ENCODE data around the gene NTNG1.

NTNG1 gene

DNA sequence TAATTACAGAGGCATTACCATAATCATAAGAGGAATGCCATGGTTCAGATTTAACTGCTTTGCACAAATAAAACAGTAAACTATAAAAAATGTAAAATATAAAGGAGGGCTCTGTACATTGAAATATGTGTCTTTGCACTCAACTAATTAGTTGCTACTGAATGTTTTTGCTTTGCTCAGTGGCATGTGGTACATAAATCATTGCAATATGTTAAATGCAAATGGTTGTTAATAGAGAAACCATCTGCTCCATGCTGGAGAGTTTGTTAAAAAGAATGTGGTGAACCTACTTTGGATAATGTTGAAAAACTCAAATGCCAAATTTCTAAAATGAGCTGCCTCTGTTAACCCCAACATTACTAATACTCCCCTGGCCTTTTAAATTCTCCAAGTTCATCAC, 201.5 kb downstream of the NTNG1 start:
- H3K36me3 ChIP-seq (replicated peaks; ENCODE audit: insufficient read depth, low read length) = no peaks in the 10 kb centered on the region
- no peaks in the 10 kb centered on the region for H4K20me1 ChIP-seq (ENCODE audit: insufficient read depth, low read length)
- DNase-seq = no peak
- no peak overlapping the region for H3K4me2 ChIP-seq (ENCODE audit: low read depth, low read length)
- H3K9me3 ChIP-seq (replicated peaks; ENCODE audit: insufficient read depth, low read length) = no peaks in the 10 kb centered on the region
- no peaks in the 10 kb centered on the region for H3F3A ChIP-seq (ENCODE audit: insufficient read depth, low read length)
- no peaks in the 10 kb centered on the region for H3K79me2 ChIP-seq (ENCODE audit: low read length)
- no peaks in the 10 kb centered on the region for H3K4me1 ChIP-seq (ENCODE audit: low read length)
- H2AFZ ChIP-seq (ENCODE audit: low read length) = no peak overlapping the region
- no peak overlapping the region for H3K9ac ChIP-seq (ENCODE audit: low read length)
- H3K27me3 ChIP-seq (replicated peaks; ENCODE audit: insufficient read depth, low read length) = no peaks in the 10 kb centered on the region
- no peak overlapping the region for H3K27ac ChIP-seq (ENCODE audit: low read length)
- H3K4me3 ChIP-seq (ENCODE audit: low read length) = no peak overlapping the region
- TF ChIP-seq EZH2phosphoT487 (IDR thresholded peaks at IDR 0.05; ENCODE audit: low read length) = no peak
- H3K9me2 ChIP-seq (replicated peaks; ENCODE audit: insufficient read depth, low read length) = no peaks in the 10 kb centered on the region

DNA sequence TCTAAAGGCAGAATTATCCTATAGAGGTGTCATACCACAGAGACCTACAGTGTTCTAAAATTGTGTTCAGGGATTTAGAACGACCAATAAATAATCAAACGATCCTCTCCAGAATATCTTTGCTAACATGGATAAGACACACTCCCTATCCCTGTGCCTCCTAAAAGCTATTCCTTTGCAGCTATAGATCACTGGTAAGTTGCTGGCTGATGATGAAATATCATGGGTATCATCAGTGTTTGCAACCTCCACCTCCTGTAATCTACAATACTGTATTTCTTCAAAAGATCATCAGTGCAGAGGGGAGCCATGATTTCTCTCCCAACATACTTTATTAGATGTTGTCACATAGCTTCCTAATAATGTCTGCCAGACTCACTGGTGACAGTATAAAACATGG, 201.9 kb downstream of the NTNG1 start:
- no peak for DNase-seq
- H4K20me1 ChIP-seq (ENCODE audit: insufficient read depth, low read length) = no peaks in the 10 kb centered on the region
- no peak overlapping the region for H3K27ac ChIP-seq (ENCODE audit: low read length)
- no peak overlapping the region for H3K9ac ChIP-seq (ENCODE audit: low read length)
- H3K9me3 ChIP-seq (replicated peaks; ENCODE audit: insufficient read depth, low read length) = no peaks in the 10 kb centered on the region
- no peak overlapping the region for H3K4me3 ChIP-seq (ENCODE audit: low read length)
- H2AFZ ChIP-seq (ENCODE audit: low read length) = no peak overlapping the region
- TF ChIP-seq EZH2 (optimal IDR thresholded peaks at IDR 0.05; ENCODE audit: low read depth, low read length) (no peak), EZH2phosphoT487 (IDR thresholded peaks at IDR 0.05; ENCODE audit: low read length) (no peak)
- TF ChIP-seq, protein P1, sequence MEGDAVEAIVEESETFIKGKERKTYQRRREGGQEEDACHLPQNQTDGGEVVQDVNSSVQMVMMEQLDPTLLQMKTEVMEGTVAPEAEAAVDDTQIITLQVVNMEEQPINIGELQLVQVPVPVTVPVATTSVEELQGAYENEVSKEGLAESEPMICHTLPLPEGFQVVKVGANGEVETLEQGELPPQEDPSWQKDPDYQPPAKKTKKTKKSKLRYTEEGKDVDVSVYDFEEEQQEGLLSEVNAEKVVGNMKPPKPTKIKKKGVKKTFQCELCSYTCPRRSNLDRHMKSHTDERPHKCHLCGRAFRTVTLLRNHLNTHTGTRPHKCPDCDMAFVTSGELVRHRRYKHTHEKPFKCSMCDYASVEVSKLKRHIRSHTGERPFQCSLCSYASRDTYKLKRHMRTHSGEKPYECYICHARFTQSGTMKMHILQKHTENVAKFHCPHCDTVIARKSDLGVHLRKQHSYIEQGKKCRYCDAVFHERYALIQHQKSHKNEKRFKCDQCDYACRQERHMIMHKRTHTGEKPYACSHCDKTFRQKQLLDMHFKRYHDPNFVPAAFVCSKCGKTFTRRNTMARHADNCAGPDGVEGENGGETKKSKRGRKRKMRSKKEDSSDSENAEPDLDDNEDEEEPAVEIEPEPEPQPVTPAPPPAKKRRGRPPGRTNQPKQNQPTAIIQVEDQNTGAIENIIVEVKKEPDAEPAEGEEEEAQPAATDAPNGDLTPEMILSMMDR (IDR thresholded peaks at IDR 0.05; ENCODE audit: low read length) = no peak
- no peaks in the 10 kb centered on the region for H3F3A ChIP-seq (ENCODE audit: insufficient read depth, low read length)
- no peak overlapping the region for H3K4me2 ChIP-seq (ENCODE audit: low read depth, low read length)
- no peaks in the 10 kb centered on the region for H3K4me1 ChIP-seq (ENCODE audit: low read length)
- H3K36me3 ChIP-seq (replicated peaks; ENCODE audit: insufficient read depth, low read length) = no peaks in the 10 kb centered on the region
- no peaks in the 10 kb centered on the region for H3K9me2 ChIP-seq (replicated peaks; ENCODE audit: insufficient read depth, low read length)
- no peaks in the 10 kb centered on the region for H3K27me3 ChIP-seq (replicated peaks; ENCODE audit: insufficient read depth, low read length)
- H3K79me2 ChIP-seq (ENCODE audit: low read length) = no peaks in the 10 kb centered on the region

DNA sequence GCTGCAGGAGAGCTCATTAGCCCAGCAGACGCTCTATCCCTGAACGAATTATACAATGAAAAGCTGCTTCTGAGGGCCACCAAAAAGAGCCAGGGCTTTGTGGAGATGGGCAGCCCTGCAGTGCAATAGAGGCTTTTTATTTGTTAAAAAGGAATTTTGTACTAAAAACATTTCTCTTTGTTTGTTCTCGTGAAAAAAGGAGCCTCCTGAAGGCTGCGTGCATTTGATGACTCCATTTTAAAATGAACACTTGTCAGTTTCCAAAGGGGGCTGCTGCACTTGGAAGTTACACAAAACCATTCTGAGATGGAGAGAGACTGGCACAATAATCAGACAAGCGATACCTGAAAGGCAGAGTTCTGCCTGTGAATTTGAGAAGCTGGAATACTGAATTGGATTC, 202.8 kb downstream of the NTNG1 start:
- H3K4me1 ChIP-seq (ENCODE audit: low read length) = no peaks in the 10 kb centered on the region
- no peaks in the 10 kb centered on the region for H3K9me2 ChIP-seq (replicated peaks; ENCODE audit: insufficient read depth, low read length)
- TF ChIP-seq, protein P1 (IDR thresholded peaks at IDR 0.05; ENCODE audit: low read length) = no peak
- TF ChIP-seq EZH2phosphoT487 (IDR thresholded peaks at IDR 0.05; ENCODE audit: low read length) (no peak), EZH2 (optimal IDR thresholded peaks at IDR 0.05; ENCODE audit: low read depth, low read length) (no peak)
- H4K20me1 ChIP-seq (ENCODE audit: insufficient read depth, low read length) = no peaks in the 10 kb centered on the region
- H2AFZ ChIP-seq (ENCODE audit: low read length) = no peak overlapping the region
- no peaks in the 10 kb centered on the region for H3K36me3 ChIP-seq (replicated peaks; ENCODE audit: insufficient read depth, low read length)
- H3K9me3 ChIP-seq (replicated peaks; ENCODE audit: insufficient read depth, low read length) = no peaks in the 10 kb centered on the region
- H3K9ac ChIP-seq (ENCODE audit: low read length) = no peak overlapping the region
- no peaks in the 10 kb centered on the region for H3F3A ChIP-seq (ENCODE audit: insufficient read depth, low read length)
- H3K4me2 ChIP-seq (ENCODE audit: low read depth, low read length) = no peak overlapping the region
- no peak overlapping the region for H3K27ac ChIP-seq (ENCODE audit: low read length)
- H3K4me3 ChIP-seq (ENCODE audit: low read length) = no peak overlapping the region
- H3K27me3 ChIP-seq (replicated peaks; ENCODE audit: insufficient read depth, low read length) = no peaks in the 10 kb centered on the region
- no peaks in the 10 kb centered on the region for H3K79me2 ChIP-seq (ENCODE audit: low read length)
- DNase-seq = no peak

DNA sequence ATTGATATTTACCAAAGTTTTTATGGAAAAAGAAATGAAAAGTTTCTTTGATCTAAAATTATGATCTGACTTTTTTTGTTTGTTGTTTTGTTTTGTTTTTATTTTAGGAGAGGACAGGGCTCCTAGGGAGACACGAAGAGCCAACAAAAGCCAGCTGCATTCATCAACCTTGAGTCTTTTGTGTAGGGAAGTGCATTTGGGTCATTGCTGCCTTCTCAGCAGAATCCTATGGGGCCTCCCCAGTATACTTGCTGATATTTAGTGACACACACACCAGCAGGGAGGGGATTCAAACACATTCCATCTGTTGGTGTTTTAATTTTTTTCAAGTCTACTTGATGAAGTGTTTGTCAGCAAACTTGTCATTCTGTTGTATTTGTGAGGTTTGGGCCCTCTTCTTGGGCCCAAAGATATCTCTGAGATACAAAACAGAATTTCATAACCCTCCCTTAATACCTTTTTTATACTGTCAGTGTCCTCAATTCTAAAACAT, 203.5 kb downstream of the NTNG1 start:
- no peak overlapping the region for H2AFZ ChIP-seq (ENCODE audit: low read length)
- no peaks in the 10 kb centered on the region for H3K4me1 ChIP-seq (ENCODE audit: low read length)
- no peak overlapping the region for H3K27ac ChIP-seq (ENCODE audit: low read length)
- DNase-seq = no peak
- no peaks in the 10 kb centered on the region for H3K9me3 ChIP-seq (replicated peaks; ENCODE audit: insufficient read depth, low read length)
- H4K20me1 ChIP-seq (ENCODE audit: insufficient read depth, low read length) = no peaks in the 10 kb centered on the region
- no peaks in the 10 kb centered on the region for H3K36me3 ChIP-seq (replicated peaks; ENCODE audit: insufficient read depth, low read length)
- H3K27me3 ChIP-seq (replicated peaks; ENCODE audit: insufficient read depth, low read length) = no peaks in the 10 kb centered on the region
- H3K9me2 ChIP-seq (replicated peaks; ENCODE audit: insufficient read depth, low read length) = no peaks in the 10 kb centered on the region
- TF ChIP-seq, protein P1 (IDR thresholded peaks at IDR 0.05; ENCODE audit: low read length) = no peak
- no peaks in the 10 kb centered on the region for H3F3A ChIP-seq (ENCODE audit: insufficient read depth, low read length)
- H3K9ac ChIP-seq (ENCODE audit: low read length) = no peak overlapping the region
- H3K4me3 ChIP-seq (ENCODE audit: low read length) = no peak overlapping the region
- H3K79me2 ChIP-seq (ENCODE audit: low read length) = no peaks in the 10 kb centered on the region
- H3K4me2 ChIP-seq (ENCODE audit: low read depth, low read length) = no peak overlapping the region

All from MM.1S (cell line).